ENCODE data around the gene REXO2.

DNA sequence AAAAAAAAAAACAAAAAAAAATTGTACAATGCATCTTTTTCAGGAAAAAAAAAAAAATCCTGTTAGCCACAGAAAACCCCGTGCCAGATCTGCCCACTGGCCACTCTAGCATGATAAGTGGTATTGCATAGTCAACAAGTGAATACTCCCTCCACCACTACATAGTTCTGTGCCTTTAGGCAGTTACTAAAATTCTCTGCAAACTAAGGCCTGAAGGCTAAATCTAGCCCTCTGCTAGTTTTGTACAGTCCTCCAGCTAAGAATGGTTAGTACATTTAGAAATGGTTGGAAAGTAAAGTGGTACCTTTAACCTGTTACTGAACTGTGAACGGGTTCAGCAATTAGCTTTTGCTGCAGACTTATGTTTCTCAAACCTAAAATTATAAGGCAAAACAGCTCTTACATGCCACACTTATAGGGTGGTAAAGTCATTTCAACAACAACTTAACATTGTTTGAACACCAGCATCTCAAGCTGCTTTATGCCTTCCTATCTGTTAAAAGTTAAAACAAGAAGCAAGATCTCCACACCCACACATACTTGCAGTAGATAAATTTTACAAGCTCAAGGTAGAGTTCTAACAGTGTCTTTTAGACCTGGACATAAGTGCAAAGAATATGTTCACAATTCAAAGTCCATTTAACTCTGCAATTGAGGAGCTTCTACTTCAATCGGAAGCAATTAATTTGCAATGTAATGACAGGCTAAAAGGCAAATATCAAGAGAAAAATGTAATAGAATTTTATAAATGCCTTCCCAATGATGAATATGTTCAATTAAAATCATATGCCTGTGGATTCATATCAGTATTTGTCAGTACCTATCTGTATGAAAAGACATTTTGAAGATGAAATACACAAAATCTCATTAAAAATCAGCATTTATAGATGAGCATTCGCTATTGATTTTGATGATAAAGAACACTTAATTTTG lies 46.3 kb upstream of the REXO2 start:
- TF ChIP-seq POLR2A (IDR thresholded peaks at IDR 0.05): no peak
- TF ChIP-seq, protein P1, sequence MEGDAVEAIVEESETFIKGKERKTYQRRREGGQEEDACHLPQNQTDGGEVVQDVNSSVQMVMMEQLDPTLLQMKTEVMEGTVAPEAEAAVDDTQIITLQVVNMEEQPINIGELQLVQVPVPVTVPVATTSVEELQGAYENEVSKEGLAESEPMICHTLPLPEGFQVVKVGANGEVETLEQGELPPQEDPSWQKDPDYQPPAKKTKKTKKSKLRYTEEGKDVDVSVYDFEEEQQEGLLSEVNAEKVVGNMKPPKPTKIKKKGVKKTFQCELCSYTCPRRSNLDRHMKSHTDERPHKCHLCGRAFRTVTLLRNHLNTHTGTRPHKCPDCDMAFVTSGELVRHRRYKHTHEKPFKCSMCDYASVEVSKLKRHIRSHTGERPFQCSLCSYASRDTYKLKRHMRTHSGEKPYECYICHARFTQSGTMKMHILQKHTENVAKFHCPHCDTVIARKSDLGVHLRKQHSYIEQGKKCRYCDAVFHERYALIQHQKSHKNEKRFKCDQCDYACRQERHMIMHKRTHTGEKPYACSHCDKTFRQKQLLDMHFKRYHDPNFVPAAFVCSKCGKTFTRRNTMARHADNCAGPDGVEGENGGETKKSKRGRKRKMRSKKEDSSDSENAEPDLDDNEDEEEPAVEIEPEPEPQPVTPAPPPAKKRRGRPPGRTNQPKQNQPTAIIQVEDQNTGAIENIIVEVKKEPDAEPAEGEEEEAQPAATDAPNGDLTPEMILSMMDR (IDR thresholded peaks at IDR 0.05): no peak
- TF ChIP-seq POLR2AphosphoS5 (IDR thresholded peaks at IDR 0.05): no peak
- no peak for TF ChIP-seq EP300 (IDR thresholded peaks at IDR 0.05)
